ENCODE measurements around the gene BNIP2. TPM values are rescaled to one million over a fixed set of nuclear protein-coding genes. Genes with fewer than 3 reads are reported as not detected.

The BNIP2 gene
- total and polyA plus RNA-seq, 2 of the 13 experiments (the other 11 are each of a cell fraction or from before 2014, with no cell fraction given) = 17.4 to 57.6 TPM

DNA sequence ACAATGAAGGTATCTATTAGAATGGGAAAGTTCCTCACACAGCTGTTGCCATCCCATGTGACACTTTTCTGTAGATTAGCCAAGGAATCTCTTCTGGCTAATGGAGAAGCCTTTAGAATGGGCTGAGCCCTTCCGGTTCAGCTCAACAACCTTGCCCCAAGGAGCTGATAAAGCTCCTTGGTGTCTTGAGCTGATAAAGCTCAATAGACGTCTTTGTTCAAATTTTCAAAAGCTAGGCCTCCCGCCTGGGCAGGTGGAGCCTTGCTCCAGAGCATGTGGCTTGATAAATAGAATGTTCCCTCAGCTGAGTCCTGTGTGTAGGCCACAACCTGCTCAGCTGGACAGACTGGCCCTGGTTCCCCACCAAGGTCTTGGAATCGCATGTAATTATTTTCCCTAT is 7.2 kb upstream of the BNIP2 start:
- Histone ChIP-seq H3K27ac (ENCODE audit: extremely low read length, insufficient read depth, low read length) (no peak overlapping the region), H3K4me2 (ENCODE audit: low read depth, low read length) (no peak overlapping the region), H3K9ac (ENCODE audit: insufficient read depth, low read depth, low read length) (no peak overlapping the region), H3K27me3 (ENCODE audit: control insufficient read depth in 1 of 2, insufficient read depth in 2 of 2, low read length in 2 of 2) (peaks cover 0 to 7% of the 10 kb centered on the region in 2 experiments; a peak in 1 of 5 replicates), H2AFZ (ENCODE audit: low read length) (no peak overlapping the region), H3K36me3 (replicated peaks in 1 of 2; ENCODE audit: control insufficient read depth in 1 of 2, insufficient read depth in 2 of 2, low read length in 2 of 2) (no peaks in the 10 kb centered on the region), H3K4me3 (replicated peaks in 1 of 3; ENCODE audit: insufficient read depth in 1 of 3, low read depth in 2 of 3, low read length in 3 of 3) (no peak overlapping the region), H3K79me2 (ENCODE audit: insufficient read depth, low read length) (no peaks in the 10 kb centered on the region), H3K9me3 (ENCODE audit: low read length) (no peaks in the 10 kb centered on the region), H3K4me1 (ENCODE audit: insufficient read depth, low read length) (0 out of 2 replicates have a peak, but pooled peaks cover 8% of the 10 kb centered on the region), H4K20me1 (ENCODE audit: insufficient read depth, low read length) (no peaks in the 10 kb centered on the region)
- intact Hi-C loops (cut with micrococcal nuclease; ENCODE audit: unreplicated experiment) (no loop called here), in situ Hi-C loops (cut with HindIII; ENCODE audit: extremely low pct_ligation_motif_present, low pct_unique_long_range_greater_than_20kb) (loop anchor here (25.0 kb wide), 1 partner anchor 766 kb away; no protein-coding TSS in a partner anchor)
- ATAC-seq (no peak), DNase-seq (ENCODE audit: low spot score) (no peak), FAIRE-seq (no peak)
- BruUV-seq (replicated peaks) = no TSS peak
- ChIA-PET CTCF (ENCODE audit: low intra/inter-chr PET ratio, low total read pairs) (no interaction called here), POLR2A (no interaction called here)
- 19% methylated on average over 4 of the region's 4 CpGs for WGBS (ENCODE audit: low lambda C conversion rate)
- TF ChIP-seq, protein P1, sequence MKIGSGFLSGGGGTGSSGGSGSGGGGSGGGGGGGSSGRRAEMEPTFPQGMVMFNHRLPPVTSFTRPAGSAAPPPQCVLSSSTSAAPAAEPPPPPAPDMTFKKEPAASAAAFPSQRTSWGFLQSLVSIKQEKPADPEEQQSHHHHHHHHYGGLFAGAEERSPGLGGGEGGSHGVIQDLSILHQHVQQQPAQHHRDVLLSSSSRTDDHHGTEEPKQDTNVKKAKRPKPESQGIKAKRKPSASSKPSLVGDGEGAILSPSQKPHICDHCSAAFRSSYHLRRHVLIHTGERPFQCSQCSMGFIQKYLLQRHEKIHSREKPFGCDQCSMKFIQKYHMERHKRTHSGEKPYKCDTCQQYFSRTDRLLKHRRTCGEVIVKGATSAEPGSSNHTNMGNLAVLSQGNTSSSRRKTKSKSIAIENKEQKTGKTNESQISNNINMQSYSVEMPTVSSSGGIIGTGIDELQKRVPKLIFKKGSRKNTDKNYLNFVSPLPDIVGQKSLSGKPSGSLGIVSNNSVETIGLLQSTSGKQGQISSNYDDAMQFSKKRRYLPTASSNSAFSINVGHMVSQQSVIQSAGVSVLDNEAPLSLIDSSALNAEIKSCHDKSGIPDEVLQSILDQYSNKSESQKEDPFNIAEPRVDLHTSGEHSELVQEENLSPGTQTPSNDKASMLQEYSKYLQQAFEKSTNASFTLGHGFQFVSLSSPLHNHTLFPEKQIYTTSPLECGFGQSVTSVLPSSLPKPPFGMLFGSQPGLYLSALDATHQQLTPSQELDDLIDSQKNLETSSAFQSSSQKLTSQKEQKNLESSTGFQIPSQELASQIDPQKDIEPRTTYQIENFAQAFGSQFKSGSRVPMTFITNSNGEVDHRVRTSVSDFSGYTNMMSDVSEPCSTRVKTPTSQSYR (CRISPR knock-in tag; IDR thresholded peaks at IDR 0.05; ENCODE audit: borderline replicate concordance) = no peak
- TF ChIP-seq, protein P2, sequence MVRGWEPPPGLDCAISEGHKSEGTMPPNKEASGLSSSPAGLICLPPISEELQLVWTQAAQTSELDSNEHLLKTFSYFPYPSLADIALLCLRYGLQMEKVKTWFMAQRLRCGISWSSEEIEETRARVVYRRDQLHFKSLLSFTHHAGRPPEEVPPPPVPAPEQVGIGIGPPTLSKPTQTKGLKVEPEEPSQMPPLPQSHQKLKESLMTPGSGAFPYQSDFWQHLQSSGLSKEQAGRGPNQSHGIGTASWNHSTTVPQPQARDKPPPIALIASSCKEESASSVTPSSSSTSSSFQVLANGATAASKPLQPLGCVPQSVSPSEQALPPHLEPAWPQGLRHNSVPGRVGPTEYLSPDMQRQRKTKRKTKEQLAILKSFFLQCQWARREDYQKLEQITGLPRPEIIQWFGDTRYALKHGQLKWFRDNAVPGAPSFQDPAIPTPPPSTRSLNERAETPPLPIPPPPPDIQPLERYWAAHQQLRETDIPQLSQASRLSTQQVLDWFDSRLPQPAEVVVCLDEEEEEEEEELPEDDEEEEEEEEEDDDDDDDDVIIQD (CRISPR knock-in tag; IDR thresholded peaks at IDR 0.05; ENCODE audit: low read depth) = no peak
- TF ChIP-seq ZNF20 (CRISPR knock-in tag; IDR thresholded peaks at IDR 0.05) = no peak
- no peak for TF ChIP-seq TP53 (CRISPR knock-in tag; conservative IDR thresholded peaks at IDR 0.05)
- TF ChIP-seq, protein P3, sequence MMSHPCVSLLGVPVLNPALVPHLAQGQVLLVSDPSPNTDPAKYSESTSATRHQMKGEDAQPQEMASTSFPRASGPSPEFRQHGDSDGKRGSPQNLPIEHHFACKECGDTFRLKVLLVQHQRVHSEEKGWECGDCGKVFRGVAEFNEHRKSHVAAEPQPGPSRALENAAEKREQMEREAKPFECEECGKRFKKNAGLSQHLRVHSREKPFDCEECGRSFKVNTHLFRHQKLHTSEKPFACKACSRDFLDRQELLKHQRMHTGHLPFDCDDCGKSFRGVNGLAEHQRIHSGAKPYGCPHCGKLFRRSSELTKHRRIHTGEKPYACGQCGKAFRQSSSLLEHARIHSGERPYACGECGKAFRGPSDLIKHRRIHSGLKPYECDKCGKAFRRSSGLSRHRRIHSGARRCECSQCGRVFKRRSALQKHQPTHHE (CRISPR knock-in tag; IDR thresholded peaks at IDR 0.05; ENCODE audit: borderline replicate concordance) = no peak
- no peak for TF ChIP-seq MED8 (CRISPR knock-in tag; IDR thresholded peaks at IDR 0.05; ENCODE audit: insufficient replicate concordance)
- no peak for TF ChIP-seq ZNF180 (CRISPR knock-in tag; IDR thresholded peaks at IDR 0.05; ENCODE audit: borderline replicate concordance, low read depth)
- TF ChIP-seq, protein P4, sequence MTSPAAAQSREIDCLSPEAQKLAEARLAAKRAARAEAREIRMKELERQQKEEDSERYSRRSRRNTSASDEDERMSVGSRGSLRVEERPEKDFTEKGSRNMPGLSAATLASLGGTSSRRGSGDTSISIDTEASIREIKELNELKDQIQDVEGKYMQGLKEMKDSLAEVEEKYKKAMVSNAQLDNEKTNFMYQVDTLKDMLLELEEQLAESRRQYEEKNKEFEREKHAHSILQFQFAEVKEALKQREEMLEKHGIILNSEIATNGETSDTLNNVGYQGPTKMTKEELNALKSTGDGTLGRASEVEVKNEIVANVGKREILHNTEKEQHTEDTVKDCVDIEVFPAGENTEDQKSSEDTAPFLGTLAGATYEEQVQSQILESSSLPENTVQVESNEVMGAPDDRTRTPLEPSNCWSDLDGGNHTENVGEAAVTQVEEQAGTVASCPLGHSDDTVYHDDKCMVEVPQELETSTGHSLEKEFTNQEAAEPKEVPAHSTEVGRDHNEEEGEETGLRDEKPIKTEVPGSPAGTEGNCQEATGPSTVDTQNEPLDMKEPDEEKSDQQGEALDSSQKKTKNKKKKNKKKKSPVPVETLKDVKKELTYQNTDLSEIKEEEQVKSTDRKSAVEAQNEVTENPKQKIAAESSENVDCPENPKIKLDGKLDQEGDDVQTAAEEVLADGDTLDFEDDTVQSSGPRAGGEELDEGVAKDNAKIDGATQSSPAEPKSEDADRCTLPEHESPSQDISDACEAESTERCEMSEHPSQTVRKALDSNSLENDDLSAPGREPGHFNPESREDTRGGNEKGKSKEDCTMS (CRISPR knock-in tag; conservative IDR thresholded peaks at IDR 0.05) = no peak
- TF ChIP-seq AGO2 (optimal IDR thresholded peaks at IDR 0.05; ENCODE audit: low read depth, low read length) = no peak
- TF ChIP-seq TCF7L2 (IDR thresholded peaks at IDR 0.05; ENCODE audit: low read depth, low read length) = no peak
- no peak for TF ChIP-seq SPEN (CRISPR knock-in tag; IDR thresholded peaks at IDR 0.05; ENCODE audit: low read depth)
- TF ChIP-seq, protein P5, sequence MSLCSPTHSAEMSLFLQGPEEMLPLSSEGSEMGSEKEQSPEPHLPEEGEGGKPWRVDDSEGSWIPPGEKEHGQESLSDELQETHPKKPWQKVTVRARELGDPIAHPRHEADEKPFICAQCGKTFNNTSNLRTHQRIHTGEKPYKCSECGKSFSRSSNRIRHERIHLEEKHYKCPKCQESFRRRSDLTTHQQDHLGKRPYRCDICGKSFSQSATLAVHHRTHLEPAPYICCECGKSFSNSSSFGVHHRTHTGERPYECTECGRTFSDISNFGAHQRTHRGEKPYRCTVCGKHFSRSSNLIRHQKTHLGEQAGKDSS (CRISPR knock-in tag; IDR thresholded peaks at IDR 0.05; ENCODE audit: borderline replicate concordance, low read depth) = no peak
- TF ChIP-seq CHD4 (IDR thresholded peaks at IDR 0.05; ENCODE audit: borderline replicate concordance, low read length) = no peak
